Measurements from ENCODE around the gene CRX.

DNA sequence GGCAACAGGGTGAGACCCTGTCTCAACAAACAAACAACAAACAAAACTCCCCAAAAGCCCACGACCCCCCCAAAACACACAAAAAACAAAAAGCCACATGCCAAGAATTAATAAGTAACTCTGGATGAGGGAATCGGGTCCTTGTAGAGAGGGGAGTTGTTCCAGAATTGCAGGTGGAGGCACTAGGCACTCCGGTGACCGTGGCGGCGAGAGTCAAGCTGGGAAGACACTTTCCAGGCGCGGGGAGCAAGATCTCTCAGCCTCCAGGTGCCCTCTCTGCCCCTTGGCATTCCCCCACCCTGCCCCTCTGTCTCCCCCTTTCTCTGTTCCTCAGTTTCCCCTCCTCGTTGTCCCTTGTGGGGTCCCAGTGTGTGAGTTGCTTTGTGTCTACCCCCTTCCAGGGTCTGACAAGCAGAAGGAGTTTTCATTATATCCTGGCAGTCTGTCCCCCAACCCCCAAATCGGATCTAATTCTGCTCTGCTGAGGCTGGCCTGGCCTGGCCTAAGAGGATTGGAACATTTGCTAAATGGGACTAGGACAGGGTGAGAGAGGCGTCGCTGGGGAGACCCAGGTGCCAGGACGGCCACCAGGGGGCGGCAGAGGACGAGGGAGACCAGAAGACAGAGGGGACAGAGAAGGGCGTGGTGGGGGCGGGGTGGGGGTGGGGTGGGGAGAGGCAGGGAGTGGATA is 8.3 kb upstream of the CRX start:
- TF ChIP-seq, protein P1, sequence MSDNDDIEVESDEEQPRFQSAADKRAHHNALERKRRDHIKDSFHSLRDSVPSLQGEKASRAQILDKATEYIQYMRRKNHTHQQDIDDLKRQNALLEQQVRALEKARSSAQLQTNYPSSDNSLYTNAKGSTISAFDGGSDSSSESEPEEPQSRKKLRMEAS (IDR thresholded peaks at IDR 0.05): no peak
- TF ChIP-seq FOXA1 (IDR thresholded peaks at IDR 0.05): no peak
- TF ChIP-seq EGR1 (IDR thresholded peaks at IDR 0.05; ENCODE audit: low read depth in 2 of 2): no peak
- TF ChIP-seq, protein P2, sequence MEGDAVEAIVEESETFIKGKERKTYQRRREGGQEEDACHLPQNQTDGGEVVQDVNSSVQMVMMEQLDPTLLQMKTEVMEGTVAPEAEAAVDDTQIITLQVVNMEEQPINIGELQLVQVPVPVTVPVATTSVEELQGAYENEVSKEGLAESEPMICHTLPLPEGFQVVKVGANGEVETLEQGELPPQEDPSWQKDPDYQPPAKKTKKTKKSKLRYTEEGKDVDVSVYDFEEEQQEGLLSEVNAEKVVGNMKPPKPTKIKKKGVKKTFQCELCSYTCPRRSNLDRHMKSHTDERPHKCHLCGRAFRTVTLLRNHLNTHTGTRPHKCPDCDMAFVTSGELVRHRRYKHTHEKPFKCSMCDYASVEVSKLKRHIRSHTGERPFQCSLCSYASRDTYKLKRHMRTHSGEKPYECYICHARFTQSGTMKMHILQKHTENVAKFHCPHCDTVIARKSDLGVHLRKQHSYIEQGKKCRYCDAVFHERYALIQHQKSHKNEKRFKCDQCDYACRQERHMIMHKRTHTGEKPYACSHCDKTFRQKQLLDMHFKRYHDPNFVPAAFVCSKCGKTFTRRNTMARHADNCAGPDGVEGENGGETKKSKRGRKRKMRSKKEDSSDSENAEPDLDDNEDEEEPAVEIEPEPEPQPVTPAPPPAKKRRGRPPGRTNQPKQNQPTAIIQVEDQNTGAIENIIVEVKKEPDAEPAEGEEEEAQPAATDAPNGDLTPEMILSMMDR (IDR thresholded peaks at IDR 0.05; ENCODE audit: low read depth, low read length, missing input control): peak; percentile 51
